ENCODE results near the gene ATXN10.

DNA sequence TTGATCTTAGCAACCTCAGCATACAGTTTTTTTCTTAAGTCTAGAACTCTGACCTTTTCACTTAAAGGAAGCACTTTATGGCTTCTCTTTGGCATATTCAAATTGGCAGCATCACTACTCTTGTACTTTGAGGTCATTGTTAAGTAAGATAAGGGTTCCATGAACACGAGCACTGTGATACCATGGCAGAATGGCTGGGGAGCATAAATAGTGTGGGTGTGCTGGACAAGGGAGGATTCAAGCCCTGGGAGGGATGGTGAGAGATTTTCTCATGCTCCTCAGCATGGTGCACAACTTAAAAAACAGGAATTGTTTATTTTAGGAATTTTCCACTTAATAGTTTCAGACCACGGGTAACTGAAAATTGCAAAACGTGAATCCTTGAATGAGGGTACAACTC, 111.4 kb downstream of the ATXN10 start:
- TF ChIP-seq, protein P1, sequence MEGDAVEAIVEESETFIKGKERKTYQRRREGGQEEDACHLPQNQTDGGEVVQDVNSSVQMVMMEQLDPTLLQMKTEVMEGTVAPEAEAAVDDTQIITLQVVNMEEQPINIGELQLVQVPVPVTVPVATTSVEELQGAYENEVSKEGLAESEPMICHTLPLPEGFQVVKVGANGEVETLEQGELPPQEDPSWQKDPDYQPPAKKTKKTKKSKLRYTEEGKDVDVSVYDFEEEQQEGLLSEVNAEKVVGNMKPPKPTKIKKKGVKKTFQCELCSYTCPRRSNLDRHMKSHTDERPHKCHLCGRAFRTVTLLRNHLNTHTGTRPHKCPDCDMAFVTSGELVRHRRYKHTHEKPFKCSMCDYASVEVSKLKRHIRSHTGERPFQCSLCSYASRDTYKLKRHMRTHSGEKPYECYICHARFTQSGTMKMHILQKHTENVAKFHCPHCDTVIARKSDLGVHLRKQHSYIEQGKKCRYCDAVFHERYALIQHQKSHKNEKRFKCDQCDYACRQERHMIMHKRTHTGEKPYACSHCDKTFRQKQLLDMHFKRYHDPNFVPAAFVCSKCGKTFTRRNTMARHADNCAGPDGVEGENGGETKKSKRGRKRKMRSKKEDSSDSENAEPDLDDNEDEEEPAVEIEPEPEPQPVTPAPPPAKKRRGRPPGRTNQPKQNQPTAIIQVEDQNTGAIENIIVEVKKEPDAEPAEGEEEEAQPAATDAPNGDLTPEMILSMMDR (IDR thresholded peaks at IDR 0.05), result no peak
- no peak for TF ChIP-seq POLR2A (IDR thresholded peaks at IDR 0.05)

Measured in esophagus squamous epithelium (tissue), 4 donors.